ENCODE results near the gene USPL1. TPM values are rescaled to one million over a fixed set of nuclear protein-coding genes. Genes with fewer than 3 reads are reported as not detected.
"Not testable (repeated sequence)": the region's sequence is repeated elsewhere in the genome, so short reads cannot be mapped to it uniquely, and the experiment has no call there.

USPL1 gene
- total RNA-seq, 1 donor: 11.6 TPM

DNA sequence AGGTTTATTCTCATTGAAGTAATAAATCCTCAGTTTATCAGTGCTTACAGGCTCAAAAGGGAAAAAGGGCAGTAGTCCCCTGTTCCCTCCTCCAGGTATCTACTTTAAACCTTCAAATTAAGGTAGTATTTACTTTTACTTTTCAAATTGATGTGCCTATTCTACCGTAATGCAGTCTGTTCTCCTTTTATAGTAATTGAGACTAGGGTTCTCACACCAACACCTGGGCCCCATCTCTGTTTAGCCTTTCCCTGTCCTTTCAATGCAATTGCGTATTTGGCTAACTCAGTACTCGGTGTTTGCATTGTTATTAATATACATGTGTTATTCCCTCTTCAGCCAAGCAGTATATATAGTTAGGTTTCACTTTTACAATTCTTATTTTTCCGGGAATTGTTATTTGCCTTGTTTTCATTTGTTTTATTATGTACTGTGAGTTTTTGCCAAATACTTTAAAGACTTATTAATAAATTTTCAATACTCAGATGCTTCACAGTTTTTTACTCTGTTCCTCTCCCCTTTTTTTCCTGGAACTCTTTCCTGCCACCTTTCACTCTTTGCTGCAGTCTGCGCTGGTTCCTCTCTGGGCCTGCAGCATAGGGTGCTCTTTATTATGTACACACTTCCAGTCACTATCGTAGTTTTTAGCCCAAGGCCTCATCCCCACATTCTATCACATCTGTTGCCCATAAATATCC lies 30.3 kb downstream of the USPL1 start:
- Histone ChIP-seq H3K27me3 (ENCODE audit: insufficient read depth, low read length) (no peaks in the 10 kb centered on the region), H3K36me3 (ENCODE audit: insufficient read depth, low read length) (peaks cover 69% of the 10 kb centered on the region), H3K4me3 (ENCODE audit: insufficient read depth, low read length) (no peak overlapping the region), H4K20me1 (ENCODE audit: insufficient read depth, low read length) (peaks cover 4% of the 10 kb centered on the region), H3K4me2 (ENCODE audit: insufficient read depth, low read length) (no peak overlapping the region), H3K27ac (ENCODE audit: low read depth, low read length) (no peak overlapping the region), H3K79me2 (ENCODE audit: insufficient read depth, low read length) (peaks cover 43% of the 10 kb centered on the region), H2AFZ (ENCODE audit: low read length) (no peak overlapping the region), H3K9me3 (ENCODE audit: low read depth, low read length) (no peaks in the 10 kb centered on the region), H3K4me1 (ENCODE audit: insufficient read depth, low read length) (no peaks in the 10 kb centered on the region)
- TF ChIP-seq, protein P1, sequence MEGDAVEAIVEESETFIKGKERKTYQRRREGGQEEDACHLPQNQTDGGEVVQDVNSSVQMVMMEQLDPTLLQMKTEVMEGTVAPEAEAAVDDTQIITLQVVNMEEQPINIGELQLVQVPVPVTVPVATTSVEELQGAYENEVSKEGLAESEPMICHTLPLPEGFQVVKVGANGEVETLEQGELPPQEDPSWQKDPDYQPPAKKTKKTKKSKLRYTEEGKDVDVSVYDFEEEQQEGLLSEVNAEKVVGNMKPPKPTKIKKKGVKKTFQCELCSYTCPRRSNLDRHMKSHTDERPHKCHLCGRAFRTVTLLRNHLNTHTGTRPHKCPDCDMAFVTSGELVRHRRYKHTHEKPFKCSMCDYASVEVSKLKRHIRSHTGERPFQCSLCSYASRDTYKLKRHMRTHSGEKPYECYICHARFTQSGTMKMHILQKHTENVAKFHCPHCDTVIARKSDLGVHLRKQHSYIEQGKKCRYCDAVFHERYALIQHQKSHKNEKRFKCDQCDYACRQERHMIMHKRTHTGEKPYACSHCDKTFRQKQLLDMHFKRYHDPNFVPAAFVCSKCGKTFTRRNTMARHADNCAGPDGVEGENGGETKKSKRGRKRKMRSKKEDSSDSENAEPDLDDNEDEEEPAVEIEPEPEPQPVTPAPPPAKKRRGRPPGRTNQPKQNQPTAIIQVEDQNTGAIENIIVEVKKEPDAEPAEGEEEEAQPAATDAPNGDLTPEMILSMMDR (IDR thresholded peaks at IDR 0.05; ENCODE audit: extremely low read depth, low read depth, low read length): no peak
- no peak for DNase-seq (ENCODE audit: insufficient read length, low spot score, missing footprints)

DNA sequence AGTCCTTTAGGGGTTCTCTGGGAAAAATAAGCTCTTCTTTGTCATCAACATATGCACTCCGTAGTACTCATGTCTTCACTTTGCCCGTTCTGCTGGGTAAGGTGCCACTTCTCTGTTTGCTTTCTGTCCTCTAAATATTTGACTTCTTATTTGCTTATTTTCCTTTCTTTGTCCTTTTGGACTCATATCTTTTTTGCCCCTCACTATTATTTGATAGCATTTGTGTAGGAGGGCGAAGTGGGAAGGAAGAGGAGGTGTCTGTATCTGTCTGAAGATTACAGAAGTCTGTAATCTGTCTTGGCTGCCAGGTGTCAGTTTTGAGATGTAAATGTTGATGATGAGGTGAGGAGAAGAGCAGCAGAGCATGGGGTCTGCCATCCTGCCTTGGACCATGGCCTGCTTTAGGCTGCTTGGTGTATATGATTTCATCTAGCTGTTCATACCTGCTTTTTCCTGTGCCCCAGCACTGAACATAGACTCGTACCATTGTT lies 30.8 kb downstream of the USPL1 start:
- H3K79me2 ChIP-seq (ENCODE audit: insufficient read depth, low read length): peaks cover 39% of the 10 kb centered on the region
- no peak for DNase-seq (ENCODE audit: insufficient read length, low spot score, missing footprints)
- no peak overlapping the region for H3K27ac ChIP-seq (ENCODE audit: low read depth, low read length)
- H4K20me1 ChIP-seq (ENCODE audit: insufficient read depth, low read length): peaks cover 4% of the 10 kb centered on the region
- no peaks in the 10 kb centered on the region for H3K4me1 ChIP-seq (ENCODE audit: insufficient read depth, low read length)
- H3K27me3 ChIP-seq (ENCODE audit: insufficient read depth, low read length): no peaks in the 10 kb centered on the region
- peaks cover 68% of the 10 kb centered on the region for H3K36me3 ChIP-seq (ENCODE audit: insufficient read depth, low read length)
- H3K4me2 ChIP-seq (ENCODE audit: insufficient read depth, low read length): no peak overlapping the region
- no peak overlapping the region for H3K4me3 ChIP-seq (ENCODE audit: insufficient read depth, low read length)
- H2AFZ ChIP-seq (ENCODE audit: low read length): no peak overlapping the region
- no peaks in the 10 kb centered on the region for H3K9me3 ChIP-seq (ENCODE audit: low read depth, low read length)
- TF ChIP-seq, protein P1 (IDR thresholded peaks at IDR 0.05; ENCODE audit: extremely low read depth, low read depth, low read length): no peak

DNA sequence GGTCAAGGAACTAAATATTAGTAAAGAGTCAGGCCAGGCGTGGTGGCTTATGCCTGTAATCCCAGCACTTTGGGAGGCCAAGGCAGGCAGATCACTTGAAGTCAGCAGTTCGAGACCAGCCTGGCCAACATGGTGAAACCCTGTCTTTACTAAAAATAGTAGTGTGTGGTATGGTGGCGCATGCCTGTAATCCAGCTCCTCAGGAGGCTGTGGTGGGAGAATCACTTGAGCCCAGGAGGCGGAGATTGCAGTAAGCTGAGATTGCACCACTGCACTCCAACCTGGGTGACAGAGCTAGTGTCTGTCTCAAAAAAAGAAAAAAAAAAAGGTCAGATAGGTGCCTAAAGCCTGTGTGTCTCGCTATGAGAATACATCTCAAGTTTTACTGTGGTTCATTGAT lies 33.9 kb downstream of the USPL1 start:
- not testable (repeated sequence) for H3K4me2 ChIP-seq (ENCODE audit: insufficient read depth, low read length); H3K4me1 ChIP-seq (ENCODE audit: insufficient read depth, low read length); H3K27me3 ChIP-seq (ENCODE audit: insufficient read depth, low read length); H2AFZ ChIP-seq (ENCODE audit: low read length); DNase-seq (ENCODE audit: insufficient read length, low spot score, missing footprints); H3K9me3 ChIP-seq (ENCODE audit: low read depth, low read length); H3K4me3 ChIP-seq (ENCODE audit: insufficient read depth, low read length); H3K27ac ChIP-seq (ENCODE audit: low read depth, low read length); H4K20me1 ChIP-seq (ENCODE audit: insufficient read depth, low read length)
- Histone ChIP-seq H3K79me2 (ENCODE audit: insufficient read depth, low read length) (peaks cover 21% of the 10 kb centered on the region), H3K36me3 (ENCODE audit: insufficient read depth, low read length) (peaks cover 70% of the 10 kb centered on the region)

DNA sequence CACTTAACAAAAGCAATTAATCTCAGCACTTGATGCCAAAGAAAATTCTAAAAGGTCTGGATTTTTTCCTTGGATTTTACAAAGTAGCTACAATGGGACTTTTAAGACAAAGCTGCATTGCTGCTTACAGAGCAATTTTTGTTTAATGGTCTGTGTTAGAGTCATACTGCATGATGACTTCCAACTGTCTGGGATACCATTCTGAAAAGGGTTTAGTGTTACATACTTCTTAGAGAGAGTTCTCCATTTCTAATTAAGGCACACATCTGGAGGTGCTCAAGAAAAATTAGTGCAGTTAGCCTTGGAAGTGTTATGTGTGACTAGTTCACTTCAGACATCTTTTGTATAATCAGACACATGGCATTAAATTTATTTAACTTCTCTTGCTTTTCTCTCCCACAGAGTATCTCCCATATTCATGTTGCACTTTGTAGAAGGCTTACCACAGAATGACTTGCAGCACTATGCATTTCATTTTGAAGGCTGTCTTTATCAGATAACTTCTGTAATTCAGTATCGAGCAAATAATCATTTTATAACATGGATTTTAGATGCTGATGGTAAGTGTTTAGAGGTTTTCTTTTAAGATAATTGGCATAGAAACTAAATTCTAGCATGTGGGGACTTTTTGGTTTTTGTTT lies 35.1 kb downstream of the USPL1 start:
- H4K20me1 ChIP-seq (ENCODE audit: insufficient read depth, low read length): no peaks in the 10 kb centered on the region
- no peak overlapping the region for H3K27ac ChIP-seq (ENCODE audit: low read depth, low read length)
- H3K9me3 ChIP-seq (ENCODE audit: low read depth, low read length): no peaks in the 10 kb centered on the region
- H3K79me2 ChIP-seq (ENCODE audit: insufficient read depth, low read length): peaks cover 17% of the 10 kb centered on the region
- no peak overlapping the region for H3K4me3 ChIP-seq (ENCODE audit: insufficient read depth, low read length)
- H3K36me3 ChIP-seq (ENCODE audit: insufficient read depth, low read length): peaks cover 69% of the 10 kb centered on the region
- H3K4me1 ChIP-seq (ENCODE audit: insufficient read depth, low read length): no peaks in the 10 kb centered on the region
- no peak overlapping the region for H2AFZ ChIP-seq (ENCODE audit: low read length)
- TF ChIP-seq, protein P1 (IDR thresholded peaks at IDR 0.05; ENCODE audit: extremely low read depth, low read depth, low read length): no peak
- no peak overlapping the region for H3K4me2 ChIP-seq (ENCODE audit: insufficient read depth, low read length)
- no peak for DNase-seq (ENCODE audit: insufficient read length, low spot score, missing footprints)
- no peaks in the 10 kb centered on the region for H3K27me3 ChIP-seq (ENCODE audit: insufficient read depth, low read length)

Measured in osteoblast (primary cell).